Osteocyte (in vitro differentiated cells): ENCODE results near the gene SLC6A19. TPM values are rescaled to one million over a fixed set of nuclear protein-coding genes. Genes with fewer than 3 reads are reported as not detected.

Experiments
- DNase-seq: peaks from one replicate; pipeline ENCODE4 v3.0.0; 2021; ENCODE audit warnings: mixed read lengths; ENCODE audit not compliant: unreplicated experiment; ENCODE audit errors: extremely low spot score
- H3K27ac Mint-ChIP-seq: one replicate; pipeline ENCODE4 v1.8.0; 2021; ENCODE audit warnings: mild to moderate bottlenecking, mixed read lengths; ENCODE audit not compliant: unreplicated experiment
- H3K27me3 Mint-ChIP-seq: one replicate; pipeline ENCODE4 v1.8.0; 2021; ENCODE audit warnings: mixed read lengths; ENCODE audit not compliant: unreplicated experiment
- H3K36me3 Mint-ChIP-seq: one replicate; pipeline ENCODE4 v1.8.0; 2021; ENCODE audit warnings: mixed read lengths; ENCODE audit not compliant: unreplicated experiment
- H3K4me1 Mint-ChIP-seq: one replicate; pipeline ENCODE4 v1.8.0; 2021; ENCODE audit warnings: mixed read lengths; ENCODE audit not compliant: unreplicated experiment
- H3K4me3 Mint-ChIP-seq: one replicate; pipeline ENCODE4 v1.8.0; 2021; ENCODE audit warnings: mild to moderate bottlenecking, moderate library complexity, mixed read lengths; ENCODE audit not compliant: unreplicated experiment
- H3K9me3 Mint-ChIP-seq: one replicate; pipeline ENCODE4 v1.8.0; 2021; ENCODE audit warnings: mixed read lengths; ENCODE audit not compliant: unreplicated experiment
- CTCF ChIP-seq: fragments of 200-600 bp; sonication (generic); IDR thresholded peaks from 2 replicates; pipeline ENCODE4 v1.5.0; 2021; ENCODE audit warnings: antibody characterized with exemption, mild to moderate bottlenecking, moderate library complexity
- total RNA-seq: library from RNA; stranded (reverse); gene quantifications from 2 replicates; pipeline ENCODE4 v1.2.1, GENCODE V29; 2021

The SLC6A19 gene
- total RNA-seq, 1 donor from 2014 or later, result not detected

- Mint-ChIP-seq H3K27ac (no peak overlapping the region), H3K36me3 (no peaks in the 10 kb centered on the region), H3K4me1 (no peaks in the 10 kb centered on the region), H3K4me3 (no peak overlapping the region), H3K9me3 (no peaks in the 10 kb centered on the region), H3K27me3 (peaks cover 4% of the 10 kb centered on the region)
- peak; percentile 72 for TF ChIP-seq CTCF
- DNase-seq, result no peak
These were observed 27.1 kb upstream of the SLC6A19 start for GRCh38 chr5:1174122-1174936.

GRCh38 chr5:1175015-1175414 lies 26.4 kb upstream of the SLC6A19 start:
- Mint-ChIP-seq H3K27me3 (peaks cover 4% of the 10 kb centered on the region), H3K9me3 (no peaks in the 10 kb centered on the region), H3K36me3 (no peaks in the 10 kb centered on the region), H3K27ac (no peak overlapping the region), H3K4me1 (no peaks in the 10 kb centered on the region), H3K4me3 (no peak overlapping the region)
- no peak for TF ChIP-seq CTCF
- no peak for DNase-seq

- Mint-ChIP-seq H3K9me3 (no peaks in the 10 kb centered on the region), H3K36me3 (no peaks in the 10 kb centered on the region), H3K27me3 (peaks cover 4% of the 10 kb centered on the region), H3K4me3 (no peak overlapping the region), H3K27ac (no peak overlapping the region), H3K4me1 (no peaks in the 10 kb centered on the region)
- no peak for TF ChIP-seq CTCF
- DNase-seq, result no peak
These were observed 25.5 kb upstream of the SLC6A19 start for GRCh38 chr5:1175801-1176472.

- no peak for TF ChIP-seq CTCF
- DNase-seq, result no peak
- Mint-ChIP-seq H3K27ac (no peak overlapping the region), H3K27me3 (no peaks in the 10 kb centered on the region), H3K9me3 (no peaks in the 10 kb centered on the region), H3K36me3 (no peaks in the 10 kb centered on the region), H3K4me1 (no peaks in the 10 kb centered on the region), H3K4me3 (no peak overlapping the region)
These were observed 24.7 kb upstream of the SLC6A19 start for GRCh38 chr5:1176473-1177391.
